Neural cell (in vitro differentiated cells): ENCODE results near the gene NPIPB2. TPM values are rescaled to one million over a fixed set of nuclear protein-coding genes. Genes with fewer than 3 reads are reported as not detected.

Experiments used
- H2AFZ ChIP-seq: fragments of 200-600, 300-800 bp; sonication (generic), shearing (Covaris generic); 2 replicates; pipeline ENCODE4 v1.6.0; 2014; ENCODE audit warnings: low read depth, mild to moderate bottlenecking, antibody characterized with exemption, low read length, moderate library complexity
- H3F3A ChIP-seq: fragments of 200-600 bp; shearing (Covaris generic); 2 replicates; pipeline ENCODE4 v1.6.1; 2016; ENCODE audit warnings: mild to moderate bottlenecking, moderate library complexity, mixed read lengths, antibody characterized with exemption, low read length; ENCODE audit not compliant: insufficient read depth, poor library complexity, severe bottlenecking
- H3K27ac ChIP-seq: fragments of 200-600, 300-800 bp; sonication (generic), shearing (Covaris generic); 2 replicates; pipeline ENCODE4 v1.5.1; 2014; ENCODE audit warnings: mild to moderate bottlenecking, low read length, moderate library complexity
- H3K27me3 ChIP-seq: fragments of 300-800, 200-600 bp; sonication (generic), shearing (Covaris generic); 2 replicates; pipeline ENCODE4 v1.6.0; 2014; ENCODE audit warnings: mild to moderate bottlenecking, low read depth, low read length, moderate library complexity; ENCODE audit not compliant: insufficient read depth
- H3K36me3 ChIP-seq: fragments of 300-800, 200-600 bp; sonication (generic), shearing (Covaris generic); 2 replicates; pipeline ENCODE4 v1.5.1; 2014; ENCODE audit warnings: mild to moderate bottlenecking, antibody characterized with exemption, low read length, moderate library complexity; ENCODE audit not compliant: insufficient read depth
- H3K4me2 ChIP-seq: fragments of 300-800, 200-600 bp; sonication (generic), shearing (Covaris generic); 2 replicates; pipeline ENCODE4 v1.6.0; 2014; ENCODE audit warnings: mild to moderate bottlenecking, low read length
- H3K4me3 ChIP-seq: fragments of 300-800, 200-600 bp; sonication (generic), shearing (Covaris generic); 2 replicates; pipeline ENCODE4 v1.5.1; 2014; ENCODE audit warnings: mild to moderate bottlenecking, low read length, moderate library complexity
- H3K79me2 ChIP-seq: fragments of 200-600 bp; shearing (Covaris generic); replicated peaks from 2 replicates; pipeline ENCODE4 v1.6.0; 2014; ENCODE audit warnings: mild to moderate bottlenecking, low read length, moderate library complexity; ENCODE audit not compliant: insufficient read depth
- H3K9ac ChIP-seq: fragments of 300-800, 200-600 bp; sonication (generic), shearing (Covaris generic); 2 replicates; pipeline ENCODE4 v1.6.1; 2016; ENCODE audit warnings: mild to moderate bottlenecking, low read length, mixed read lengths
- H3K9me2 ChIP-seq: fragments of 200-600 bp; shearing (Covaris generic); 2 replicates; pipeline ENCODE4 v1.6.1; 2016; ENCODE audit warnings: mild to moderate bottlenecking, low read length, mixed read lengths; ENCODE audit not compliant: insufficient read depth
- H3K9me3 ChIP-seq: fragments of 200-600, 300-800 bp; sonication (generic), shearing (Covaris generic); 2 replicates; pipeline ENCODE4 v1.6.1; 2016; ENCODE audit warnings: mild to moderate bottlenecking, mixed run types, low read length, moderate library complexity, mixed read lengths
- H4K20me1 ChIP-seq: fragments of 200-600 bp; shearing (Covaris generic); 2 replicates; pipeline ENCODE4 v1.6.1; 2016; ENCODE audit warnings: mild to moderate bottlenecking, mixed run types; ENCODE audit not compliant: insufficient read depth
- CTCF ChIP-seq: fragments of 450-650 bp; IDR thresholded peaks from 2 replicates; pipeline ENCODE4 v1.5.1; 2014; ENCODE audit warnings: antibody characterized with exemption, mild to moderate bottlenecking, moderate library complexity; ENCODE audit not compliant: poor library complexity, severe bottlenecking
- EP300 ChIP-seq: fragments of 450-650 bp; conservative IDR thresholded peaks from 2 replicates; pipeline ENCODE4 v1.6.1; 2014; ENCODE audit warnings: antibody characterized with exemption, mild to moderate bottlenecking, moderate library complexity; ENCODE audit not compliant: poor library complexity, severe bottlenecking
- EZH2 ChIP-seq: fragments of 200-600, 300-800 bp; shearing (Covaris generic), sonication (generic); IDR thresholded peaks from 2 replicates; pipeline ENCODE4 v1.6.1; 2014; ENCODE audit warnings: antibody characterized with exemption, low read length, borderline replicate concordance, mild to moderate bottlenecking; ENCODE audit not compliant: insufficient read depth, poor library complexity, severe bottlenecking
- MXI1 ChIP-seq: fragments of 450-650 bp; conservative IDR thresholded peaks from 2 replicates; pipeline ENCODE4 v1.6.1; 2014; ENCODE audit warnings: antibody characterized with exemption, mild to moderate bottlenecking; ENCODE audit not compliant: poor library complexity, severe bottlenecking
- POLR2AphosphoS5 ChIP-seq: IDR thresholded peaks from 2 replicates; pipeline ENCODE4 v1.6.1; 2012
- RAD21 ChIP-seq: fragments of 450-650 bp; conservative IDR thresholded peaks from 2 replicates; pipeline ENCODE4 v1.6.1; 2014; ENCODE audit warnings: antibody characterized with exemption, mild to moderate bottlenecking, moderate library complexity
- REST ChIP-seq: IDR thresholded peaks from 2 replicates; pipeline ENCODE4 v1.6.1; 2012; ENCODE audit warnings: borderline replicate concordance
- SMC3 ChIP-seq: fragments of 450-650 bp; conservative IDR thresholded peaks from 2 replicates; pipeline ENCODE4 v1.6.1; 2014; ENCODE audit warnings: antibody characterized with exemption, mild to moderate bottlenecking, moderate library complexity; ENCODE audit not compliant: poor library complexity
- TAF1 ChIP-seq: IDR thresholded peaks from 2 replicates; pipeline ENCODE4 v1.6.1; 2012; ENCODE audit warnings: low read depth
- polyA plus RNA-seq: library from polyadenylated mRNA; depleted of rRNA; stranded (reverse); fragments of >200 nt; gene quantifications from 2 replicates; pipeline ENCODE4 v1.2.3, GENCODE V29; 2014

Gene NPIPB2
- polyA plus RNA-seq, 1 donor from 2014 or later: 0.82 TPM

- H3K4me3 ChIP-seq: no peak overlapping the region
- H3K9me2 ChIP-seq: no peaks in the 10 kb centered on the region
- no peaks in the 10 kb centered on the region for H3K27me3 ChIP-seq
- no peak overlapping the region for H3K9ac ChIP-seq
- H3K9me3 ChIP-seq: no peaks in the 10 kb centered on the region
- no peak overlapping the region for H2AFZ ChIP-seq
- no peaks in the 10 kb centered on the region for H4K20me1 ChIP-seq
- no peak for TF ChIP-seq RAD21
- TF ChIP-seq EZH2: no peak
- TF ChIP-seq SMC3: no peak
- no peak for TF ChIP-seq POLR2AphosphoS5
- no peak for TF ChIP-seq TAF1
- no peak for TF ChIP-seq CTCF
- no peak for TF ChIP-seq REST
- TF ChIP-seq MXI1: no peak
- no peak for TF ChIP-seq EP300
- H3K79me2 ChIP-seq: no peaks in the 10 kb centered on the region
- no peaks in the 10 kb centered on the region for H3K36me3 ChIP-seq
- no peak overlapping the region for H3K4me2 ChIP-seq
- H3F3A ChIP-seq: no peaks in the 10 kb centered on the region
- H3K27ac ChIP-seq: no peak overlapping the region
Measured at GRCh38 chr16:11957591-11958395, 15.9 kb upstream of the NPIPB2 start.

GRCh38 chr16:11956558-11956957 is 14.7 kb upstream of the NPIPB2 start:
- H3K9me2 ChIP-seq: no peaks in the 10 kb centered on the region
- H2AFZ ChIP-seq: no peak overlapping the region
- no peak overlapping the region for H3K4me2 ChIP-seq
- no peaks in the 10 kb centered on the region for H3K27me3 ChIP-seq
- H3K9me3 ChIP-seq: no peaks in the 10 kb centered on the region
- no peaks in the 10 kb centered on the region for H3F3A ChIP-seq
- no peaks in the 10 kb centered on the region for H3K36me3 ChIP-seq
- no peak overlapping the region for H3K4me3 ChIP-seq
- no peaks in the 10 kb centered on the region for H3K79me2 ChIP-seq
- H4K20me1 ChIP-seq: no peaks in the 10 kb centered on the region
- no peak for TF ChIP-seq REST
- TF ChIP-seq SMC3: no peak
- no peak for TF ChIP-seq TAF1
- no peak for TF ChIP-seq CTCF
- TF ChIP-seq EZH2: no peak
- no peak for TF ChIP-seq POLR2AphosphoS5
- no peak for TF ChIP-seq MXI1
- no peak for TF ChIP-seq EP300
- TF ChIP-seq RAD21: no peak
- H3K9ac ChIP-seq: no peak overlapping the region
- H3K27ac ChIP-seq: no peak overlapping the region
